HepG2 (cell line): ENCODE measurements around the gene WDR20. TPM values are rescaled to one million over a fixed set of nuclear protein-coding genes. Genes with fewer than 3 reads are reported as not detected.

ENCODE experiments used
- ATAC-seq: fragments of 200-7000 bp; cut with Tn5 transposase; 3 replicates; pipeline ENCODE4 v1.9.1; 2020; ENCODE audit warnings: mild to moderate bottlenecking, moderate library complexity
- BruUV-seq: library from RNA; stranded (reverse); fragments of 400-500 nt; replicated peaks from 2 replicates; lab custom pipeline; 2021; lab: Mats Ljungman, UMichigan
- CTCF ChIA-PET: fragments of 300-600 bp; formaldehyde crosslinking; extraction: SDS; loops from one replicate; lab custom pipeline; 2021; ENCODE audit warnings: low total read pairs, inconsistent platforms, low intra/inter-chr PET ratio; lab: Yijun Ruan, JAX
- POLR2A ChIA-PET: fragments of 350-600 bp; sonication (Branson Sonifier 250); formaldehyde crosslinking; loops from one replicate; lab custom pipeline; 2020; ENCODE audit warnings: antibody characterized with exemption, inconsistent platforms; lab: Yijun Ruan, JAX
- DNase-seq: peaks from one replicate; pipeline ENCODE4 v3.0.0-alpha.2; 2015; ENCODE audit warnings: low spot score
- FAIRE-seq: peaks from 3 replicates; lab custom pipeline; 2011; peaks lifted over from hg19 to GRCh38; lab: Jason Lieb, UNC
- H2AFZ ChIP-seq: one replicate; pipeline ENCODE4 v1.6.1; 2011; ENCODE audit warnings: low read length, inconsistent platforms
- H3K27ac ChIP-seq: fragments of 300-600 bp; 3 replicates; pipeline ENCODE4 v1.8.0; 2011; ENCODE audit warnings: mixed run types, mild to moderate bottlenecking, mixed read lengths, low read length, inconsistent platforms; ENCODE audit not compliant: insufficient read depth; ENCODE audit errors: extremely low read length
- H3K27me3 ChIP-seq, 2 experiments: fragments of 200-600 bp in 1 of 2; 2 replicates in 1 of 2; 3 replicates in 1 of 2; pipeline versions ENCODE4 v1.6.0 to v1.8.0; 2011; ENCODE audit warnings: low read length in 2 of 2, mild to moderate bottlenecking in 2 of 2, moderate library complexity in 2 of 2, inconsistent platforms in 1 of 2; ENCODE audit not compliant: insufficient read depth in 2 of 2, control insufficient read depth in 1 of 2
- H3K36me3 ChIP-seq, 2 experiments: fragments of 200-600 bp in 1 of 2; replicated peaks in 1 of 2; 2 replicates in 1 of 2; 3 replicates in 1 of 2; pipeline versions ENCODE4 v1.5.1 to v1.8.0; 2011; ENCODE audit warnings: low read length in 2 of 2, inconsistent platforms in 1 of 2; ENCODE audit not compliant: insufficient read depth in 2 of 2, control insufficient read depth in 1 of 2
- H3K4me1 ChIP-seq: 2 replicates; pipeline ENCODE4 v1.5.1; 2012; ENCODE audit warnings: low read length, inconsistent platforms; ENCODE audit not compliant: insufficient read depth
- H3K4me2 ChIP-seq: 2 replicates; pipeline ENCODE4 v1.6.0; 2011; ENCODE audit warnings: low read depth, low read length, inconsistent platforms
- H3K4me3 ChIP-seq, 3 experiments: fragments of 200-600 bp in 1 of 3; sonication (generic), shearing (Covaris generic) in 1 of 3; replicated peaks in 1 of 3; 2 replicates each; pipeline ENCODE4 v1.5.1; 2011 to 2016; ENCODE audit warnings: low read length in 3 of 3, inconsistent platforms in 2 of 3, low read depth in 2 of 3, mild to moderate bottlenecking in 2 of 3, control low read depth in 1 of 3, mixed read lengths in 1 of 3; ENCODE audit not compliant: insufficient read depth in 1 of 3
- H3K79me2 ChIP-seq: one replicate; pipeline ENCODE4 v1.6.1; 2011; ENCODE audit warnings: low read length, inconsistent platforms; ENCODE audit not compliant: insufficient read depth
- H3K9ac ChIP-seq: 2 replicates; pipeline ENCODE4 v1.6.0; 2011; ENCODE audit warnings: mild to moderate bottlenecking, low read depth, low read length, inconsistent platforms; ENCODE audit not compliant: insufficient read depth
- H3K9me3 ChIP-seq: 2 replicates; pipeline ENCODE4 v1.5.1; 2012; ENCODE audit warnings: mild to moderate bottlenecking, low read length
- H4K20me1 ChIP-seq: 2 replicates; pipeline ENCODE4 v1.6.0; 2011; ENCODE audit warnings: inconsistent platforms, mild to moderate bottlenecking, low read length, moderate library complexity; ENCODE audit not compliant: insufficient read depth
- ATF1 ChIP-seq: IDR thresholded peaks from 2 replicates; pipeline ENCODE4 v1.6.1; 2016; ENCODE audit warnings: mild to moderate bottlenecking, control low read depth
- BATF2 ChIP-seq: sonication (generic); formaldehyde crosslinking; IDR thresholded peaks from 2 replicates; pipeline ENCODE4 v1.8.0; 2022; ENCODE audit warnings: mild to moderate bottlenecking, missing genetic modification reagents, moderate library complexity
- CENPT ChIP-seq: sonication (generic); formaldehyde crosslinking; IDR thresholded peaks from 2 replicates; pipeline ENCODE4 v1.8.0; 2022; ENCODE audit warnings: low read depth, mild to moderate bottlenecking, moderate library complexity, missing genetic modification reagents
- FOXK1 ChIP-seq: sonication (generic); formaldehyde crosslinking; IDR thresholded peaks from 2 replicates; pipeline ENCODE4 v1.4.0; 2020; ENCODE audit warnings: low read depth, missing genetic modification reagents, borderline replicate concordance
- MIER2 ChIP-seq: IDR thresholded peaks from 2 replicates; pipeline ENCODE4 v1.6.1; 2016; ENCODE audit warnings: missing biosample characterization, missing genetic modification reagents
- ONECUT2 ChIP-seq: sonication (generic); formaldehyde crosslinking; IDR thresholded peaks from 2 replicates; pipeline ENCODE4 v1.4.0; 2020; ENCODE audit warnings: missing genetic modification reagents
- POLR2AphosphoS2 ChIP-seq: IDR thresholded peaks from 2 replicates; pipeline ENCODE4 v1.6.1; 2011; ENCODE audit warnings: low read depth, low read length, improper control_type of control experiment
- REL ChIP-seq: sonication (generic); formaldehyde crosslinking; conservative IDR thresholded peaks from 2 replicates; pipeline ENCODE4 v1.8.0; 2022; ENCODE audit warnings: mild to moderate bottlenecking, missing genetic modification reagents, moderate library complexity
- SOX5 ChIP-seq: IDR thresholded peaks from 2 replicates; pipeline ENCODE4 v1.6.1; 2016; ENCODE audit warnings: borderline replicate concordance
- TAF15 ChIP-seq: fragments of 200-400 bp; formaldehyde crosslinking; IDR thresholded peaks from one replicate; pipeline ENCODE4 v1.6.1; 2018; ENCODE audit warnings: mild to moderate bottlenecking, low read depth, low read length; ENCODE audit not compliant: poor library complexity, severe bottlenecking
- TFDP2 ChIP-seq: sonication (generic); formaldehyde crosslinking; IDR thresholded peaks from 2 replicates; pipeline ENCODE4 v1.4.0; 2020; ENCODE audit warnings: missing genetic modification reagents
- THAP8 ChIP-seq: sonication (generic); formaldehyde crosslinking; IDR thresholded peaks from 2 replicates; pipeline ENCODE4 v1.5.1; 2020; ENCODE audit warnings: missing genetic modification reagents, mild to moderate bottlenecking, borderline replicate concordance
- ZNF33B ChIP-seq: sonication (generic); formaldehyde crosslinking; IDR thresholded peaks from 2 replicates; pipeline ENCODE4 v1.5.1; 2020; ENCODE audit warnings: mild to moderate bottlenecking, missing genetic modification reagents
- ZNF350 ChIP-seq: sonication (generic); formaldehyde crosslinking; IDR thresholded peaks from 2 replicates; pipeline ENCODE4 v1.4.0; 2020; ENCODE audit warnings: mild to moderate bottlenecking, low read depth, missing genetic modification reagents, borderline replicate concordance
- ZNF496 ChIP-seq: sonication (generic); formaldehyde crosslinking; IDR thresholded peaks from 2 replicates; pipeline ENCODE4 v1.8.1; 2023; ENCODE audit warnings: mild to moderate bottlenecking, moderate library complexity, missing genetic modification reagents; ENCODE audit not compliant: insufficient replicate concordance
- WGBS: methylation state at CpG from one replicate; pipeline ENCODE4 v1.1.6; 2017; ENCODE audit warnings: low lambda C conversion rate; 5-methylcytosine and 5-hydroxymethylcytosine counted together
- in situ Hi-C: cut with HindIII; loops from 2 replicates; pipeline ENCODE4 v1.10.0; 2017; ENCODE audit warnings: low pct_unique_long_range_greater_than_20kb; ENCODE audit not compliant: extremely low pct_ligation_motif_present
- intact Hi-C: fragments of 100-400 bp; cut with micrococcal nuclease; formaldehyde crosslinking; loops from one replicate; pipeline ENCODE4 v1.10.0; 2022; ENCODE audit not compliant: unreplicated experiment
- polyA plus RNA-seq, 8 experiments: library from polyadenylated mRNA; depleted of rRNA in 3 of 8; stranded (reverse) in 7 of 8; unstranded in 1 of 8; fragments of >200 nt; fragmentation: Illumina TruSeq in 4 of 8; extraction: Trizol in 4 of 8; gene quantifications; 2 replicates each; pipeline versions ENCODE4 v1.2.1 to v1.2.3, GENCODE V29; 2011 to 2016; ENCODE audit warnings: low read depth in 4 of 8, missing spikeins in 1 of 8, mixed read lengths in 1 of 8; ENCODE audit not compliant: insufficient read depth in 1 of 8
- total RNA-seq, 5 experiments: library from RNA; depleted of rRNA; stranded (reverse); fragments of >200 nt; fragmentation: Illumina TruSeq; extraction: Trizol; gene quantifications; 2 replicates each; pipeline ENCODE4 v1.2.3, GENCODE V29; 2016; ENCODE audit warnings: low read depth in 1 of 5

Gene WDR20
- total and polyA plus RNA-seq, 2 of the 13 experiments (the other 11 are each of a cell fraction or from before 2014, with no cell fraction given), result 10.4 to 23.2 TPM

- CTCF ChIA-PET, result no interaction called here
- no peak for TF ChIP-seq TFDP2 (CRISPR knock-in tag)
- TF ChIP-seq MIER2 (CRISPR knock-in tag), result no peak
- no peak for TF ChIP-seq REL
- TF ChIP-seq SOX5 (CRISPR knock-in tag), result no peak
- no peak for TF ChIP-seq ATF1 (CRISPR knock-in tag)
- TF ChIP-seq BATF2 (CRISPR knock-in tag), result no peak
- no peak for TF ChIP-seq ZNF350 (CRISPR knock-in tag)
- no peak for TF ChIP-seq ZNF33B (CRISPR knock-in tag)
- TF ChIP-seq ZNF496 (CRISPR knock-in tag), result no peak
- no peak for TF ChIP-seq FOXK1 (CRISPR knock-in tag)
- TF ChIP-seq POLR2AphosphoS2, result no peak
- TF ChIP-seq TAF15, result no peak
- TF ChIP-seq THAP8 (CRISPR knock-in tag), result no peak
- TF ChIP-seq ONECUT2 (CRISPR knock-in tag), result no peak
- TF ChIP-seq CENPT (CRISPR knock-in tag), result no peak
- Histone ChIP-seq H3K9ac (no peak overlapping the region), H3K4me2 (no peak overlapping the region), H3K4me1 (no peaks in the 10 kb centered on the region), H3K27ac (no peak overlapping the region), H2AFZ (no peak overlapping the region), H3K79me2 (no peaks in the 10 kb centered on the region), H3K4me3 (no peak overlapping the region), H3K36me3 (no peaks in the 10 kb centered on the region), H4K20me1 (no peaks in the 10 kb centered on the region), H3K27me3 (no peaks in the 10 kb centered on the region; a peak in 1 of 5 replicates), H3K9me3 (no peaks in the 10 kb centered on the region)
- WGBS, result no CpG with 5 or more reads among the region's 3 CpGs
- intact Hi-C loops (no loop called here), in situ Hi-C loops (no loop called here)
- BruUV-seq, result no TSS peak
- FAIRE-seq, result no peak
- ATAC-seq, result no peak
- POLR2A ChIA-PET, result no interaction called here
- no peak for DNase-seq
Observed at GRCh38 chr14:102117852-102118251, 21.8 kb upstream of the WDR20 start.
